Small intestine (tissue), 7 donors: ENCODE measurements around the gene PTK7. TPM values are rescaled to one million over a fixed set of nuclear protein-coding genes. Genes with fewer than 3 reads are reported as not detected.
"Not testable (repeated sequence)": the region's sequence is repeated elsewhere in the genome, so short reads cannot be mapped to it uniquely, and the experiment has no call there.

Experiments
- DNase-seq, 2 donors: peaks; one replicate each; pipeline versions ENCODE4 v3.0.0 to v3.0.0-alpha.2; 2013
- FAIRE-seq: peaks from 2 replicates; lab custom pipeline; 2012; peaks lifted over from hg19 to GRCh38; lab: Jason Lieb, UNC
- H3K27ac ChIP-seq, 3 donors: one replicate each; pipeline ENCODE4 v1.5.1; 2013; ENCODE audit warnings: low read length in 2 of 3, mild to moderate bottlenecking in 2 of 3, control low read depth in 1 of 3, inconsistent platforms in 1 of 3, low read depth in 1 of 3, moderate library complexity in 1 of 3
- H3K27me3 ChIP-seq, 3 donors: one replicate each; pipeline ENCODE4 v1.6.1; 2013; ENCODE audit warnings: low read length in 3 of 3, inconsistent platforms in 1 of 3; ENCODE audit not compliant: control insufficient read depth in 3 of 3, insufficient read depth in 3 of 3
- H3K36me3 ChIP-seq, 3 donors: one replicate each; pipeline ENCODE4 v1.6.1; 2013; ENCODE audit warnings: low read length in 3 of 3, inconsistent platforms in 1 of 3, low read depth in 1 of 3, mild to moderate bottlenecking in 1 of 3, moderate library complexity in 1 of 3; ENCODE audit not compliant: control insufficient read depth in 3 of 3, insufficient read depth in 2 of 3
- H3K4me1 ChIP-seq, 3 donors: one replicate each; pipeline ENCODE4 v1.6.1; 2013; ENCODE audit warnings: low read length in 2 of 3, inconsistent platforms in 1 of 3, low read depth in 1 of 3, mild to moderate bottlenecking in 1 of 3, moderate library complexity in 1 of 3; ENCODE audit not compliant: control insufficient read depth in 3 of 3, insufficient read depth in 2 of 3
- H3K4me3 ChIP-seq, 3 donors: one replicate each; pipeline ENCODE4 v1.5.1; 2013; ENCODE audit warnings: low read length in 3 of 3, control low read depth in 1 of 3, inconsistent platforms in 1 of 3, low read depth in 1 of 3, mild to moderate bottlenecking in 1 of 3, moderate library complexity in 1 of 3
- H3K9me3 ChIP-seq, 2 donors: one replicate each; pipeline ENCODE4 v1.6.1; 2013; ENCODE audit warnings: low read depth in 1 of 2, low read length in 1 of 2; ENCODE audit not compliant: control insufficient read depth in 2 of 2, insufficient read depth in 1 of 2
- WGBS, 3 donors: extraction: QIAGEN DNeasy Blood & Tissue Kit; methylation state at CpG; one replicate each; pipeline ENCODE4 v1.1.7; 2013; 5-methylcytosine and 5-hydroxymethylcytosine counted together
- polyA plus RNA-seq, 4 donors: library from polyadenylated mRNA; stranded (reverse) in 3 of 4; unstranded in 1 of 4; fragments of 200-250 nt in 3 of 4; fragments of 120-200 nt in 1 of 4; gene quantifications; one replicate each; pipeline versions ENCODE4 v1.2.1 to v1.2.3, GENCODE V29; 2013
- donor health status: healthy with polysubstance abuse.
- donor health status: control.
- donor health status: control.
- donor health status: Bipolar disorder and iron deficiency.
- donor health status: healthy.

The PTK7 gene
- polyA plus RNA-seq, 4 donors, result 1.1 to 36.5 (median 6.9) TPM

DNA sequence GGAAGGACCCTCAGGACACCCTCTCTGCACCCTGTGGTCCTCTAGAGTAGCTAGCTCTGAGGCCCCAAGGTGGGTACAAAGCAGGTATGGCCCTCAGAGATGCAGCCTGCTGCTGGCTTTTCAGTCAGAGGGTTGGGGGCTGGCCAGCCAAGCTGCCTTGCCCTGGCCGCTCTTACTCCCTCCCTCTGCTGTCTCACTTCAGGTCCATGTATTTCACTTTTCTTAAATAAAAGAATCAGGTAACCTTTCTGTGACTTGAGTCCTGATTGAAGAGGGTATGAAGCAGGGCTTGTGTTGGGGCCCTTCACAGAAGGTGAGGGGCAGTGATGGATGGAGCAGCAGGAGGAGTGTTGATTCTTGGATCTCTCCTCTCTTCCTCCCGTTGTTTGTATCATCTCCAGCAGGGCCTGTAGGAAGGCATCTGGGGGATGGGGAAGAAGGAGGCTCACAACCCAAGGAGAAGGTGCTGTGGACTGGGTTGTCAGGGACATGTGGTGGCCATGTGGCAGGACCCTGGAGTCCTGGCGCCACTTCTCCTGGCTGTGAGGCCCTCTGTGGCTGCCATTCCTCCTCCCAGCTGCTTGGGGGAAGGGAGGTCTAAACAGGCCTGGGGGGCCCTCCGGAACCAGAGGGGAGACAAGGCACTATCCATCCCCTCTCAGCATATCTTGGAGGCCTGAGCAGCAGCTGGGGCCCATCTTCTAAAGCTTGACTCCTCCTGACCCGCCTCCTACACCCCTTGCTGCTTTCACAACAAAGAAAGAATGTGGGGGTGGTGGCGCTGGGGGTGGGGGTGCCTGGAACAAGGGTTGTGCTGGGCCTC lies 1.1 kb upstream of the PTK7 start:
- DNase-seq, result no peak
- FAIRE-seq, result no peak
- peaks cover 0 to 30% (median 0%) of the 10 kb centered on the region in 3 donors for H3K4me1 ChIP-seq
- peaks cover 3 to 53% (median 20%) of the 10 kb centered on the region in 3 donors for H3K36me3 ChIP-seq
- WGBS, 3 donors, result 68 to 83% (median 73%) methylated on average over 6 of the region's 6 CpGs
- peaks cover 0 to 2% (median 0%) of the 10 kb centered on the region in 3 donors for H3K27me3 ChIP-seq
- no peak overlapping the region for H3K4me3 ChIP-seq
- H3K27ac ChIP-seq, result peak overlapping the region in 1 of 3 donors; percentile 68
- H3K9me3 ChIP-seq, result no peaks in the 10 kb centered on the region

- Histone ChIP-seq H3K4me1 (peaks cover 0 to 27% (median 0%) of the 10 kb centered on the region in 3 donors), H3K36me3 (peaks cover 3 to 38% (median 12%) of the 10 kb centered on the region in 3 donors), H3K27ac (peak overlapping the region in 1 of 3 donors; percentile 62), H3K4me3 (peak overlapping the region; percentile 39 to 82 (median 51)), H3K27me3 (peaks cover 0 to 2% (median 0%) of the 10 kb centered on the region in 3 donors), H3K9me3 (no peaks in the 10 kb centered on the region)
- no peak for FAIRE-seq
- peak in 1 of 2 donors; percentile 66 for DNase-seq
- WGBS, 3 donors, result 1 to 2% (median 1%) methylated on average over 60 to 72 of the region's 72 CpGs
Observed at GRCh38 chr6:43076464-43077332, 584 bp downstream of the PTK7 start.

DNA sequence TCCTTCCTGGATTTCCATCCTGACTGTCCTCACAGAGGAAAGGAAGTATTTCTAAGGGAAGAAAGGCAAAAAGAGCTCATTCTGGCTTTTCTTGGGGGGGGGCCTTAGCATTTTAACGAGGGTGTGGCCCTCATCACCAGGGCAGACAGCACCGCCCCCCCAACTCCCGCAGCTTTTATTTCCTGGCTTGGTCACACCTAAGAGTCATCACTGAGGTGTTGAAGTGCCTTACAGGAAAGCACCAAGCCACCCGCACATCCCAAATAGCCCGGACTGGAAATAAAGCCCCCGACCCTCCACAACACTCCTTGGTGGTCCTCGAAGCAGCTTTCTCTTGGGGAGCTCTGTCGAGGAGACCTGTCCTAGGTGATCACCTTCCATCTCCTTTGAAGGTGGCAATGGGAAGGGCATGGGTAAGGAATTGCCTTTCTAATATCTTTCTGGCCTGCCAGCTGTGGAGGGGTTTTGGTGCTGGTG lies 1.3 kb downstream of the PTK7 start:
- Histone ChIP-seq H3K9me3 (no peaks in the 10 kb centered on the region), H3K36me3 (peaks cover 3 to 32% (median 7%) of the 10 kb centered on the region in 3 donors), H3K4me3 (peak overlapping the region; percentile 39 to 82 (median 51)), H3K27me3 (peaks cover 0 to 2% (median 0%) of the 10 kb centered on the region in 3 donors), H3K4me1 (peaks cover 0 to 27% (median 0%) of the 10 kb centered on the region in 3 donors), H3K27ac (peak overlapping the region in 1 of 3 donors; percentile 62)
- FAIRE-seq (no peak), DNase-seq (no peak)
- WGBS, 3 donors, result 34 to 38% (median 35%) methylated on average over 8 of the region's 8 CpGs

DNA sequence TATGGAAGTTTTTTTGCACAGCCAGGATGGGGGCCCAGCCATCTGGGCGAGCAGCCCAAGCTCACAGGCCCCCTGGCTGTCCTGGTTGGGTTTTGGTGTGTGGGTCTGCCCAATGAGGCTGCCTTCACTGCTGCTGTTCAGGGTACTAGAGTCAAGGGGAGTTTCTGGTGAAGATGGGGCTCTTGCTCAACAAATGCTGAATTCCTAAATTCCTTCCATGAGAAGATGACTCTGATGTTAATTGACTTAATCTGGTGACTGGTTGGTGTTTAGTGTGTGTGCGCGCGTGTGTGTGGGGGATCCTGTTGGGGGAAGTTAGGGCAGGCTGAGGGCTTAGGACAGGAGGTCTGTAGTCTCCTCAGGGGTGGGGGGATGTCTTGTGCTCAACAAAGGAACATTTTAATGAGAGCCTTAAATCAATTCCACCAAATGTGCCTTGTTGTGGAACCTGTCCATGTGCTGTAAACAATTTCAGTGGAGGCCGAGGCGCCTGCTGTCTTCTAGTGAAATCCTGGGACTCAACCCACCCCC lies 1.9 kb downstream of the PTK7 start:
- peaks cover 0 to 27% (median 0%) of the 10 kb centered on the region in 3 donors for H3K4me1 ChIP-seq
- no peak overlapping the region for H3K4me3 ChIP-seq
- H3K27me3 ChIP-seq, result peaks cover 0 to 2% (median 0%) of the 10 kb centered on the region in 3 donors
- 78 to 93% (median 87%) methylated on average over 6 of the region's 6 CpGs for WGBS, 3 donors
- H3K27ac ChIP-seq, result peak overlapping the region in 2 of 3 donors; percentile 17 to 38
- H3K9me3 ChIP-seq, result no peaks in the 10 kb centered on the region
- DNase-seq (no peak), FAIRE-seq (no peak)
- peaks cover 3 to 27% (median 4%) of the 10 kb centered on the region in 3 donors for H3K36me3 ChIP-seq

- Histone ChIP-seq H3K36me3 (peaks cover 1 to 20% (median 2%) of the 10 kb centered on the region in 3 donors), H3K9me3 (no peaks in the 10 kb centered on the region), H3K4me3 (no peak overlapping the region), H3K4me1 (peaks cover 0 to 27% (median 0%) of the 10 kb centered on the region in 3 donors), H3K27me3 (peaks cover 0 to 2% (median 0%) of the 10 kb centered on the region in 3 donors), H3K27ac (peak overlapping the region in 2 of 3 donors; percentile 17 to 38)
- FAIRE-seq (no peak), DNase-seq (no peak)
- 80 to 93% (median 85%) methylated on average over 2 of the region's 2 CpGs for whole genome bisulfite sequencing, 3 donors
Observed at GRCh38 chr6:43078691-43079090, 2.6 kb downstream of the PTK7 start.

DNA sequence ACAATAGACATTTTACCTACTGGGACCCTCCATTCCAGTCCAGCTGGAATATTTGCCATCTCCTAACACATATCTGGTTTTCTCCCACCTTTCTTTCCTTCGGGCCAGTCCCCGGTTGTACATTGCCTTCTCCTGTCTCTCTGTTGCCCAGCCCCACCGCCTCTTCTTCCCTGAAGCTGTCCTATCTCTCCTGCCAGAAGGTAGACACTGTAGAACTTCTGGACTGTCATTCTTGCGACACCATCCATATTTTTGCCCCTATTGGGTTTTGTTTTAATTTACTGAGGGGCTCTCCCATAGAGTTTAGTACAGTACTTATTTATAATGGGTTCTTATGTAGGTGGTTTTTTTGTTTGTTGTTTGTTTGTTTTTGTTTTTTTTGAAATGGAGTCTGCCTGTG lies 4.9 kb downstream of the PTK7 start:
- Histone ChIP-seq H3K27ac (no peak overlapping the region), H3K4me1 (peaks cover 0 to 17% (median 0%) of the 10 kb centered on the region in 3 donors), H3K27me3 (peaks cover 0 to 2% (median 0%) of the 10 kb centered on the region in 3 donors), H3K9me3 (no peaks in the 10 kb centered on the region), H3K4me3 (no peak overlapping the region), H3K36me3 (peaks cover 0 to 4% (median 0%) of the 10 kb centered on the region in 3 donors)
- 93 to 95% (median 93%) methylated on average over 4 of the region's 4 CpGs for WGBS, 3 donors
- DNase-seq (no peak), FAIRE-seq (no peak)

GRCh38 chr6:43081922-43082321 lies 5.8 kb downstream of the PTK7 start:
- peaks cover 0 to 17% (median 0%) of the 10 kb centered on the region in 3 donors for H3K4me1 ChIP-seq
- not testable (repeated sequence) for DNase-seq, H3K27ac ChIP-seq, H3K27me3 ChIP-seq, FAIRE-seq, H3K9me3 ChIP-seq, H3K36me3 ChIP-seq, H3K4me3 ChIP-seq
- 74 to 78% (median 77%) methylated on average over 9 of the region's 9 CpGs for WGBS, 3 donors
